ENCODE results near the gene NUDT4. TPM values are rescaled to one million over a fixed set of nuclear protein-coding genes. Genes with fewer than 3 reads are reported as not detected.
"Not testable (repeated sequence)": the region's sequence is repeated elsewhere in the genome, so short reads cannot be mapped to it uniquely, and the experiment has no call there.

Gene NUDT4
- total RNA-seq, 2 donors from 2014 or later = 138 to 241 TPM

GRCh38 chr12:93370947-93371346 lies 6.8 kb upstream of the NUDT4 start:
- intact Hi-C loops (cut with DNase I) = no loop called here
- TF ChIP-seq POLR2A (IDR thresholded peaks at IDR 0.05) (no peak), CTCF (IDR thresholded peaks at IDR 0.05) (no peak), POLR2AphosphoS5 (IDR thresholded peaks at IDR 0.05) (no peak)
- no peaks in the 10 kb centered on the region for H3K27me3 ChIP-seq (replicated peaks; ENCODE audit: insufficient read depth)
- no peak overlapping the region for H3K4me3 ChIP-seq
- no peaks in the 10 kb centered on the region for H3K4me1 ChIP-seq (replicated peaks)
- no peaks in the 10 kb centered on the region for H3K36me3 ChIP-seq
- 89% methylated on average over 6 of the region's 6 CpGs for WGBS
- H3K9me3 ChIP-seq = no peaks in the 10 kb centered on the region
- no peak for DNase-seq (ENCODE audit: low spot score)
- H3K27ac ChIP-seq = no peak overlapping the region

- intact Hi-C loops (cut with DNase I) = no loop called here
- 51% methylated on average over 2 of the region's 2 CpGs for WGBS
- TF ChIP-seq CTCF (IDR thresholded peaks at IDR 0.05) = no peak
- DNase-seq (ENCODE audit: low spot score) = no peak
- Histone ChIP-seq H3K36me3 (no peaks in the 10 kb centered on the region), H3K4me1 (replicated peaks) (no peaks in the 10 kb centered on the region), H3K27ac (no peak overlapping the region), H3K27me3 (replicated peaks; ENCODE audit: insufficient read depth) (no peaks in the 10 kb centered on the region), H3K9me3 (no peaks in the 10 kb centered on the region), H3K4me3 (no peak overlapping the region)
Measured at GRCh38 chr12:93373961-93374656, 3.6 kb upstream of the NUDT4 start.

GRCh38 chr12:93375906-93376305 lies 1.8 kb upstream of the NUDT4 start:
- Histone ChIP-seq H3K4me3 (no peak overlapping the region), H3K9me3 (no peaks in the 10 kb centered on the region), H3K36me3 (no peaks in the 10 kb centered on the region), H3K27me3 (replicated peaks; ENCODE audit: insufficient read depth) (no peaks in the 10 kb centered on the region), H3K4me1 (replicated peaks) (no peaks in the 10 kb centered on the region), H3K27ac (peak overlapping the region in 1 of 2 donors; percentile 97)
- TF ChIP-seq CTCF (IDR thresholded peaks at IDR 0.05) (no peak), POLR2A (IDR thresholded peaks at IDR 0.05) (no peak), POLR2AphosphoS5 (IDR thresholded peaks at IDR 0.05) (no peak)
- WGBS = 96% methylated on average over 6 of the region's 6 CpGs
- intact Hi-C loops (cut with DNase I) = loop anchor here (5.0 kb wide), 3 partner anchors 199 to 449 kb away; partner anchors contain the start of gene EEA1
- DNase-seq (ENCODE audit: low spot score) = no peak

- 71% methylated on average over 10 of the region's 10 CpGs for whole genome bisulfite sequencing
- H3K4me1 ChIP-seq (replicated peaks) = no peaks in the 10 kb centered on the region
- intact Hi-C loops (cut with DNase I) = loop anchor here (5.0 kb wide), 3 partner anchors 199 to 449 kb away; partner anchors contain the start of gene EEA1
- H3K36me3 ChIP-seq = no peaks in the 10 kb centered on the region
- no peaks in the 10 kb centered on the region for H3K27me3 ChIP-seq (replicated peaks; ENCODE audit: insufficient read depth)
- DNase-seq (ENCODE audit: low spot score) = no peak
- TF ChIP-seq POLR2AphosphoS5 (IDR thresholded peaks at IDR 0.05) = peak; percentile 15
- no peak for TF ChIP-seq POLR2A (IDR thresholded peaks at IDR 0.05)
- H3K9me3 ChIP-seq = no peaks in the 10 kb centered on the region
- peak overlapping the region in 1 of 2 donors; percentile 87 for H3K4me3 ChIP-seq
- H3K27ac ChIP-seq = peak overlapping the region; percentile 94 to 97
Measured at GRCh38 chr12:93376436-93377251, 1.1 kb upstream of the NUDT4 start.

GRCh38 chr12:93378196-93378997 lies 672 bp downstream of the NUDT4 start:
- not testable (repeated sequence) for H3K27me3 ChIP-seq (replicated peaks; ENCODE audit: insufficient read depth); H3K9me3 ChIP-seq; DNase-seq (ENCODE audit: low spot score); H3K4me1 ChIP-seq (replicated peaks); H3K36me3 ChIP-seq
- under 1% methylated on average over 41 of the region's 64 CpGs for WGBS
- intact Hi-C loops (cut with DNase I) = loop anchor here (5.0 kb wide), 3 partner anchors 201 to 451 kb away; partner anchors contain the start of gene EEA1
- TF ChIP-seq POLR2AphosphoS5 (IDR thresholded peaks at IDR 0.05) = peak; percentile 22
- H3K4me3 ChIP-seq = peak overlapping the region; percentile 87 to 93
- H3K27ac ChIP-seq = peak overlapping the region; percentile 94 to 97

All from prostate gland (tissue), 2 donors.